HCT116 (cell line): ENCODE data around the gene FAM162A. TPM values are rescaled to one million over a fixed set of nuclear protein-coding genes. Genes with fewer than 3 reads are reported as not detected.

Source experiments
- ATAC-seq: fragments of 200-7000 bp; cut with Tn5 transposase; 2 replicates; pipeline ENCODE4 v1.9.1; 2020; ENCODE audit warnings: mild to moderate bottlenecking, moderate library complexity
- BruUV-seq: library from RNA; stranded (reverse); fragments of 400-500 nt; replicated peaks from 2 replicates; lab custom pipeline; 2021; lab: Mats Ljungman, UMichigan
- CTCF ChIA-PET: fragments of 300-600 bp; sonication (Branson Sonifier 250); formaldehyde crosslinking; loops from one replicate; lab custom pipeline; 2021; ENCODE audit warnings: antibody characterized with exemption; lab: Charles Lee
- POLR2A ChIA-PET: fragments of 300-600, 350-600 bp; sonication (Branson Sonifier 250); formaldehyde crosslinking; loops from one replicate; lab custom pipeline; 2021; ENCODE audit warnings: antibody characterized with exemption; lab: Charles Lee
- RAD21 ChIA-PET, 2 experiments: fragments of 300-600 bp; sonication (Branson Sonifier 250); formaldehyde crosslinking; loops; one replicate each; lab custom pipeline; 2023; ENCODE audit warnings: low total read pairs in 2 of 2; ENCODE audit not compliant: uncharacterized antibody in 2 of 2, unreplicated experiment in 2 of 2, low non-redundant PET in 1 of 2; lab: Charles Lee
- DNase-seq: peaks from one replicate; pipeline ENCODE4 v3.0.0-alpha.2; 2010; ENCODE audit warnings: low read depth, low spot score
- H2AFZ ChIP-seq: fragments of 200-600 bp; shearing (Covaris generic), sonication (generic); 2 replicates; pipeline ENCODE4 v1.6.1; 2017; ENCODE audit warnings: low read depth, mixed run types, mixed read lengths, antibody characterized with exemption, low read length; ENCODE audit not compliant: poor library complexity, severe bottlenecking
- H3K27ac ChIP-seq: 2 replicates; pipeline ENCODE4 v1.5.1; 2012; ENCODE audit warnings: low read depth, low read length
- H3K27me3 ChIP-seq: fragments of 200-600 bp; sonication (generic); 2 replicates; pipeline ENCODE4 v1.6.1; 2016; ENCODE audit warnings: mixed run types, low read length, mixed read lengths; ENCODE audit not compliant: insufficient read depth
- H3K36me3 ChIP-seq, 2 experiments: fragments of 200-500 bp in 1 of 2; fragments of 200-600 bp in 1 of 2; sonication (Bioruptor generic) in 1 of 2; sonication (generic) in 1 of 2; 2 replicates each; pipeline versions ENCODE4 v1.5.1 to v1.6.1; 2014 to 2016; ENCODE audit warnings: low read length in 2 of 2, inconsistent platforms in 1 of 2, mixed read lengths in 1 of 2, mixed run types in 1 of 2; ENCODE audit not compliant: insufficient read depth in 2 of 2, control insufficient read depth in 1 of 2
- H3K4me1 ChIP-seq, 2 experiments: fragments of 200-600 bp in 1 of 2; sonication (generic) in 1 of 2; 2 replicates each; pipeline versions ENCODE4 v1.5.1 to v1.6.1; 2012 to 2017; ENCODE audit warnings: low read length in 2 of 2, inconsistent platforms in 1 of 2, mild to moderate bottlenecking in 1 of 2, mixed read lengths in 1 of 2, mixed run types in 1 of 2, moderate library complexity in 1 of 2; ENCODE audit not compliant: insufficient read depth in 2 of 2, control insufficient read depth in 1 of 2
- H3K4me2 ChIP-seq: fragments of 200-600 bp; sonication (generic); 2 replicates; pipeline ENCODE4 v1.6.1; 2017; ENCODE audit warnings: mixed run types, low read length, mixed read lengths
- H3K4me3 ChIP-seq, 2 experiments: fragments of 200-600 bp in 1 of 2; sonication (generic) in 1 of 2; replicated peaks in 1 of 2; 2 replicates each; pipeline ENCODE4 v1.5.1; 2011 to 2016; ENCODE audit warnings: low read length in 2 of 2, control low read depth in 1 of 2, low read depth in 1 of 2, mild to moderate bottlenecking in 1 of 2, mixed read lengths in 1 of 2, mixed run types in 1 of 2
- H3K79me2 ChIP-seq: fragments of 200-600 bp; sonication (generic); 2 replicates; pipeline ENCODE4 v1.6.1; 2017; ENCODE audit warnings: mild to moderate bottlenecking, mixed run types, low read length, moderate library complexity, mixed read lengths; ENCODE audit not compliant: insufficient read depth
- H3K9ac ChIP-seq: fragments of 200-600 bp; sonication (generic); 2 replicates; pipeline ENCODE4 v1.6.1; 2016; ENCODE audit warnings: low read length, mixed read lengths
- H3K9me2 ChIP-seq: fragments of 200-600 bp; sonication (generic), shearing (Covaris generic); 2 replicates; pipeline ENCODE4 v1.6.1; 2017; ENCODE audit warnings: mixed run types, mild to moderate bottlenecking, moderate library complexity; ENCODE audit not compliant: insufficient read depth
- H3K9me3 ChIP-seq, 2 experiments: fragments of 200-500 bp in 1 of 2; fragments of 200-600 bp in 1 of 2; sonication (Bioruptor generic) in 1 of 2; sonication (generic) in 1 of 2; 2 replicates each; pipeline ENCODE4 v1.6.1; 2014 to 2017; ENCODE audit warnings: low read length in 2 of 2, mixed read lengths in 2 of 2, inconsistent platforms in 1 of 2, low read depth in 1 of 2, mild to moderate bottlenecking in 1 of 2, mixed run types in 1 of 2, moderate library complexity in 1 of 2; ENCODE audit not compliant: control insufficient read depth in 1 of 2, insufficient read depth in 1 of 2
- H4K20me1 ChIP-seq: fragments of 200-600 bp; sonication (generic), shearing (Covaris generic); 2 replicates; pipeline ENCODE4 v1.6.1; 2017; ENCODE audit warnings: mixed run types, mild to moderate bottlenecking, moderate library complexity; ENCODE audit not compliant: insufficient read depth
- EGR1 ChIP-seq: IDR thresholded peaks from 2 replicates; pipeline ENCODE4 v1.6.1; 2012; ENCODE audit warnings: low read depth
- EZH2 ChIP-seq: fragments of 200-600 bp; sonication (generic); IDR thresholded peaks from 2 replicates; pipeline ENCODE4 v1.6.1; 2017; ENCODE audit warnings: antibody characterized with exemption, mixed run types
- EZH2phosphoT487 ChIP-seq: fragments of 200-600 bp; IDR thresholded peaks from 2 replicates; pipeline ENCODE4 v1.6.1; 2018; ENCODE audit warnings: antibody characterized with exemption, borderline replicate concordance
- POLR2AphosphoS5 ChIP-seq: IDR thresholded peaks from 2 replicates; pipeline ENCODE4 v1.6.1; 2011; ENCODE audit warnings: mild to moderate bottlenecking, low read depth, low read length, moderate library complexity
- RAD21 ChIP-seq: IDR thresholded peaks from 2 replicates; pipeline ENCODE4 v1.6.1; 2012; ENCODE audit warnings: low read depth, mild to moderate bottlenecking
- REST ChIP-seq: IDR thresholded peaks from 2 replicates; pipeline ENCODE4 v1.6.1; 2012; ENCODE audit warnings: low read depth
- ZBTB33 ChIP-seq: IDR thresholded peaks from 2 replicates; pipeline ENCODE4 v1.6.1; 2011; ENCODE audit warnings: mild to moderate bottlenecking, low read length, moderate library complexity; ENCODE audit not compliant: insufficient replicate concordance; ENCODE audit errors: extremely low read depth
- intact Hi-C: fragments of 100-400 bp; cut with micrococcal nuclease; formaldehyde crosslinking; loops from 2 replicates; pipeline ENCODE4 v1.10.0; 2022
- total RNA-seq: library from RNA; stranded (reverse); gene quantifications from one replicate; pipeline ENCODE4 v1.2.1, GENCODE V29; 2021; ENCODE audit not compliant: unreplicated experiment

Gene FAM162A
- total RNA-seq, 1 experiment from 2014 or later = 74.1 TPM

- DNase-seq (no peak), ATAC-seq (no peak)
- TF ChIP-seq EGR1 (no peak), REST (no peak), EZH2phosphoT487 (no peak), EZH2 (no peak), POLR2AphosphoS5 (no peak), ZBTB33 (no peak), RAD21 (no peak)
- Histone ChIP-seq H3K27me3 (no peaks in the 10 kb centered on the region), H3K36me3 (peaks cover 28% of the 10 kb centered on the region in 2 experiments; a peak in 3 of 4 replicates), H3K4me1 (peaks cover 6% of the 10 kb centered on the region in 2 experiments; a peak in 2 of 4 replicates), H3K79me2 (peaks cover 13% of the 10 kb centered on the region), H3K4me2 (no peak overlapping the region), H3K9me3 (no peaks in the 10 kb centered on the region), H4K20me1 (no peaks in the 10 kb centered on the region), H3K9me2 (no peaks in the 10 kb centered on the region), H3K27ac (no peak overlapping the region), H2AFZ (no peak overlapping the region), H3K4me3 (no peak overlapping the region), H3K9ac (no peak overlapping the region)
- intact Hi-C loops = no loop called here
- no TSS peak for BruUV-seq
- CTCF ChIA-PET = no interaction called here
- POLR2A ChIA-PET = interaction anchor here (0.6 kb wide), 1 partner anchor 24 kb away, joined by 4 read pairs; no protein-coding TSS in a partner anchor
- RAD21 ChIA-PET = no interaction called here
These were observed 26.1 kb downstream of the FAM162A start for GRCh38 chr3:122410111-122410510.
